Stimulated activated CD8-positive, alpha-beta memory T cell treated with anti-CD3 and anti-CD28 coated beads, Interleukin-7, amount 100 ng/mL, for 48 hours (primary cell): ENCODE data around the gene KRT4.

Experiments
- DNase-seq, 2 donors: peaks; one replicate each; pipeline ENCODE4 v3.0.0-alpha.2; 2020; ENCODE audit warnings: low read depth in 1 of 2; ENCODE audit errors: extremely low read depth in 1 of 2

KRT4 gene

DNA sequence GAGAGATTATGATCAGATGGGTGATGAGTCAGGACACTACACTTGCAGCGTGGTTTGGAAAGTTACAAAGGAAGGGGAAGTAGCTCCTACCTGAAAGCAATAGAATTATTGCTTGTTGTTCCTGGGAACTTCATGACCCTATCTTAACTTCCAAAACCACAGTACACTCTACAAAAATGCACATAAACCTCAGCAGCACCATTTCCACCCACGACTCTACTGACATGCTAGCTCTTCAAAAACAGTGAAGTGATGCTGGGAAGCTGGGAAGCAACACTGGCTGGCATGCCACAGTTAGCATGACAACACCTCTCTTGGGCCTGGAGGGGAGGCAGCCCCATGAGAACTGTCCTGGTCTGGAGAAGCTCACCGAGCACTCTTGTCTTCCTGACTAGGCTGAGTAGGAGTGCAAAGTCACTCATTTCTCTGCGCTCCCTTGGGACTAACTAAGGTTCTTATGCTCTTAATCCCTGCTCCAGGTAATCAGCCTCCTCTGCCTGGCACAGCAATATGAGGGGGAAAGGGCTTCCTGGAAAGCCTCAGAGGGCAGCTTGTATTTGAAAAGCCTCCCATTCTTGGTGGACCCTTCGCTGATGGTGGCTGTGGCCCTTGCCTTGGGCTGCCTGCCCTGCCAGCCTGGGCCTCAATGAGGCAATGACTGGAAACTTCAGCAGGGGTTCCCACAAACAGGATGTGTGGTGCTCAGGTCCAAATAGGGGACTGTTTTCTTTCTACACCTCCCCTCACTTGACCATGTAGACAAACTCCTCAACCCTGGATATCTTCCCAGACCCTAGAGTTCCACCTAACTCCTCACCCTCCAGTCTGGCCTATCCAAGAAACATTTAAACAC lies 19.2 kb downstream of the KRT4 start:
- no peak for DNase-seq

DNA sequence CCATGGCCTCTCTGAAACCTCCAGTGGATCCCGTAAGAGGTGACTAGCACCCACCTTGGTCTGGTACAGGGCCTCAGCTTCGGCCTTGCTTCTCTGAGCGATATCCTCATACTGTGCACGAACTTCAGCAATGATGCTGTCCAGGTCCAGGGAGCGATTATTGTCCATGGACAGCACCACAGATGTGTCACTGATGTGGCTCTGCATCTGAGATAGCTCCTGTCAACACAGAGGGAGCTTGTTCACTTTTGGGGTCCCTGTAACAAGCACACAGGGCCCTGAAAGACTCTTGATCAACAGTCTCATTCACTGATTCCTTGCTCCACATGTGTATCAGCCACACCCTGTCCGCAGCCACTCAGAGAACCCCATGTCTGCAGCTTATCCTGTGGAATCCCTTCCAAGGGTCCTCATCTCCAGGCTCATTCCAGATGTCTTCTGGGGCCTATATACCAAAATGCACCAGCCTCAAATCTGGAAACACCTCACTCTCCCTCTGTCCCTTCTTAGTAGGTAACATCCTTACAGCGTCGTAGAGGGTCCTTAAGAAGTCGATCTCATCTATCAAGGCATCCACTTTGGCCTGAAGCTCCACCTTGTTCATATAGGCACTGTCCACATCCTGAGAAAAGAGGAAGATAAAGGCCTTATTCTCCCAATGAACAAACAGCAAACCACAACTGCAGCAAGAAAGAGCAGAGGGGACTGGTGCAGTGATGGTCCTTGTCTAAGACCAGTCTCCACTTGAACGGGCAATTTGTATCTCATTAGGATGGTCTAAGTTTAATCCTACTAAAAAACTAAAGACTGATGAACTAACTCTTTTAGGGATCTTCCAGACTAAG lies 21.5 kb downstream of the KRT4 start:
- DNase-seq = no peak

DNA sequence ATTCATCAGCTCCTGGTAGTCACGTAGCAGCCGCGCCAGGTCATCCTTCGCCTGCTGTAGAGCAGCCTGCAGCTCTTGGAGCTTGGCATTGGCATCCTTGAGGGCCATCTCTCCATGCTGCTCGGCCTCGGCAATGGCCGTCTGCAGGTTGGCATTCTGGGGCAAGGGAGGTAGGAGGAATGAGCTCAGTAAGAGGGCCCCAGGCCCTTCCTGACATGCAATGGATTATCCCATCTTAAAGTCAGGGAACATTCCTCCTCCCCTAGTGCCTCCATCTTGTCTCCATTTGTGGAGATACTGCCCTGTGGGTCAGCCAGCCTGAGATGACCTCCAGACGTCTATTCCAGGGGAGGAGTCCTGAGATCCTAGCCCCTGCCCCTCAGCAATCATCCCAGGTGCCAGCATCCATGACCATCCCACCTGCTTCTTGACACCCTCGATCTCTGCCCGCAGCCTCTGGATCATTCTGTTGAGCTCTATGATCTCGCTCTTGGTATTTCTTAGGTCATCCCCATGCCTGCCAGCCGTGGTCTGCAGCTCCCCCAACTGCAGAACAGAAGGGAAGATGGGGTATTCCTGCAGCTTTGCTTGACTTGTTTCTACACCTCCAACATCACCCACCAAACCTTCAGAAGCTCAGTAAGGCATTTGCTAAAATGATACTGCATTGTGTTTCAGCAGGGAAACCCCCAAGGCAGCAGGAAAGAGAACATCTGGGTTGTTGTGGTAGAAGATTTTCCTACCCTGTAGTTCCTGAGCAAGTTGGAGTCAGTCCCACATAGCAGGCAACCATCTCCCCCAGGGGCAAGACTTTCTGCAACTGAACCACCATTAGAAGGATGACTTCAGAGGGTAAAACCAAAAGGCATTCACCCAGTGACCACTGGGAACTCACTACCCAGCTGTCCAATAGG lies 22.4 kb downstream of the KRT4 start:
- no peak for DNase-seq

DNA sequence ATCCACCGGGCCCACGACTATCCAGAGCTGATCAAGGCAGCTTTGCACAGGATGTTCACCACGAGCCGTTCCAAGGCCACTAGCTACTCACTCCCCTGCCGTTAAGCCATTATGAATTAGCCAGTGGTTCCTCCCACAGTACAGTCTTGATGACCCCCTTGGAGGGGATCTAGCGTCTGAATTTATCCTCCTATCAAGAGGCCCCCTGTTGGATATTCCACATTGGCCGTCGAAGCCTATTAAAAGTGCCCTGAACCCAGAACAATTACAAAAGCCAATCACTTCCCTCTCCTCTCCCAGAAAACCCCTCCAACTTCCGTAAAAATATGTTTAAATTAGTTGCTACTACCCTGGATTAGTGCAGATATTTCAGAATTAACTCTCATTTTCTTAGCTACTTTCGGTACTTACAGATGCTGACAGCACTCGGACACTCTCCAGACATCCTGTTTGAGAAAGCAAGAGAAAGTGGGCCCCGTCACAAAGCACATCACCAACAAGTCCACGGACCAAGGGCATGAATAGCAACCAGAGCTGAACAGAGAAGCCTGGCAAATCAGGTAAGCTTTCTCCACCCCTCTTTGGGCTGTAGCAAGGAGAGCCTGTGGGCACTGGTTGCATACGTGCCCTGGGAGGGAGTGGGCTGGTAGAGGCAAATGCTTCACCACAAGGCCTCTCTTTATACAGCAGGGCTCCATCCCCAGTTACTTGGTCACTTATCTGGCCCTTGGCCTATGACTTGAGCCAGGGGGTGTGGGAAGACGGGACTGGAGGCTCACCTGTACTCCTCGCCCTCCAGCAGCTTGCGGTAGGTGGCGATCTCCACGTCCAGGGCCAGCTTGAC lies 23.3 kb downstream of the KRT4 start:
- no peak for DNase-seq

DNA sequence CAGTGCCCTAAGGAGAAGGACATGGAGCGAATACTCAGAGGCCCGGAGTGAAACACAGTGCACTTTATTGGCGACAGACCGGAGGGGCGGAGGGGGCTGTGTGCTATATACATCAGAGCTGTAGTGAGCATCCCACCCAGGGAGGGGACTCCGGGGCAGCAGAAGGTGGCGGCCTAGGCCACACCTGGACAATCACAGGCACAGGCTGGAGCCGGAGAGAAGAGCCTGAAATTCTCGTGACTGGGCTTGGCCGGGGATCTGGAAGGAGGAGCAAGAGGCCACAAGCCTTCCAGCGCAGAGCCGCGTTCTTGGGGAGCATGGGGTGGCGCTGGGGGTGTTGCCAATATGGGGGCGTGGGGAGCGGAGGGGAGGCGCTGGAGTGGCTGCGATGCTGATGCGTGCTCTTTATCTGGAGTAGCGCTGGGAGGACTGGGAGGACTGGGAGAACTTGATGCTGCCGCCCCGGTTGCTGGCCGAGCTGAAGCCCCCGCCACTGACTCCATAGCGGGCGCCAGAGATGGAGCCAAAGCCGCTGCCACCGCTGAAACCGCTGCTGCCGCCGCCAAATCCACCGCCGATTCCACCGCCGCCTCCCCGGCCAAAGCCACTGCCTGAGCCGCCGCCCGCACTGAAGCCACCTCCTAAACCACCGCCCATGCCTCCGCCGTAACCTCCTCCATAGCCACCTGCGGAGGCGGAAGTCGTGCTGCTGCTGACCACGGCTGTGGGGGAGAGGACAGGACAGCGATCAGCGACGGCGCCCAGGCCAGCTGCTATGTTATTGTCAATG lies 24.1 kb downstream of the KRT4 start:
- DNase-seq = no peak

DNA sequence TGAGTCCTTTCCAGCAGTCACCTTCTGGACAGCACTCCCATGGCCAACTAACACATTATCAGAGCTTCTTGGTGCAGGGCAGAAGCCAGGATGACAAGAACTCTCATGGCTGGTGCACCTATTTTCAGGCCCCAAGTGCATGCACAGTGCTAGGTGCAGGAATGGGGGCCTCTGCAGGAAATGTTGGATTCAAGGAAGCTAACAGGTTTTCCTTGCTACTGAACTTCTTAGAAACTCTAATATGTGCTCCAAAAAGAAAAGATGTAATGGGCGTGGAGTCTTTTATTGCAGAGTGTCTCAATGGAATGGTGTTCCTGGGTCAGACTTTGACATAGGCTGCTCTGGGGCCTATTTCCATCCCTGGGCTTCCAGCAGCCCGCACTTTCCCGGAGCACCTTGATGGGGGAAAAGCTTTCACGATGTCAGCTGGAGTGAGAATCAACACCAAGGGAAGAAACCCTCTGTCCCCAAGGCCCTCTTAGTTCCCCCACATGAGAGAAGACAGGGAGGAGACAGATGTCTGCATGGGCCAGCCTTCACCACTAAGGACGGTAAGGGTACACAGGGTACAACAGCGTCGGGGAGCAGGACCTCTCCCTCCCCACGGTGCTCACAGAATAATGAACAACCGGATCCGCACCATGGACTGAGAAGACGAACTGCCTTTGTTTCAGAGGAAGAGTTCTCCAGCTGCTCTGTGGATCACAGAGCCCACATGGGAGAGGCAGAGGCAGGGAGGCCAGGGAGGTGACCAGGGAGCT lies 24.9 kb downstream of the KRT4 start:
- no peak for DNase-seq

DNA sequence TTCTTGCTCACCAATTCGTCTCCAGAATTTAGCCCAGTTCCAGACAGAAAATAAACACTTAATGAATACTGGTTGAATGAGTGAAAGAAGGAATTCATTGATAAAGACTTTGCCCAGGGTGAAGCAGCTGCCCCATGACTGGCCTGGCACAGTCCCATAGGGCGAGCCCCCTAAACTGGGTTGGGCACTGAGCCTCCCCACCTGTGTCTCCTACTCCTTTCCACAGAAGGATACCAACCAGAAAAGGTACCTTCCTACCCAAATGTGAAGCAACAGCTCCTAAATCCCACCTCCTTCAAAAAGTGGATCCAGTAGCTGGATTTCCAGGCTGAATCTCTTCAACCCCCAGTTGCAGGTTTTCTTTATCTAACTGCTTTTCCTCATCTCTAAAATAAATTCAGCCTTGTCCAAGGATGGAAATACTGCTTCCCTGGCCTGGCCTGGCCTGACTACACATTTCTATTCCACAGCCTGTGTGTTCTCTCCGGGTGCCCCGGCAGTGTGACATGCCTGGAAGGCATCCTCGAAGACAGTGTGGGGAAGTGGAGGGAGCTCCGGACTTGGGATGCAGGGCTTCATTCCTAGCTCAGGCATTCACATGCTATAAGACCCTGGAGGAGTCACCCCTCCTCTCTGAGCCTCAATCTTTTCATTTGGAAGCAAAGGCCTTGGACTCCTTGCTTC lies 25.6 kb downstream of the KRT4 start:
- no peak for DNase-seq

DNA sequence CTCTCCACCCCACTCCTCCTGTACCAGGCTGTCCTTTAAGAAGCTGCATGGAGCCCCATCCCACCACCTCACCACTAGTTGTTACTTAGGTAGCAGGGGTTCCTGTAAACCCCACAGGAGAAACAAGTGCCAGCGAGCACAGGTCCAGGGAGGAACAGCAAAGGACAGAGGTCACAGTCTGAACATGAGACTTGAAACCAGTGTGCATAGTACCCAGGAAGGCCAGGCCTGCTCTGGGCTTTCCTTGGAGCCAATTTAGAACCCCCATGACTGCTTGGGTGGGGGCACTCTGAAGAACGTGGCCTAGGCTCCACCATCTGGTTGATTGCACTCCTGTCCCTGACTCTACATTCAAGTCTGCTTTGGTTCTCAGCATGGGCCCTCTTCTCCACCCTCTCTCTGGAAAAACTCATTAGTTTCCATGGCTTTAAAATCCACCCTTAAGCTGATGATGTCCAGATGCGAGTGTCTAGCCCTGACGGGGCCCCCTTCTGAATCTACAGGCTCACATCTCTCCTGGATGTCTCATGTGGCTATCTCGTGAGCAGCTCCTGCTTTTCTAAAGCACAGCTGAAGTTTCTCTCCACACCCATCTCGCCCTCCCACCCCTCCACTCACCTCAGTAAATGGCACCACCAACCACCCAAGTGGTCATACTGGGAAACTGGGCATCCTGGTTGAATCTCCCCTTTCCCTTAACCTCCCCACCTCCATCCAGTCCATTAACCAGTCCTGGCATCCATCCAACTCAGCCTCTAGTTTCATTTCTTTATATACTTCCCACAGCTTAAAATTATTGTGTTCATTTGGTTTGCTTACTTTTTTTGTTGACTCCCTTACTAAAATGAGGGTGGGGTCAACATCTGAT lies 26.4 kb downstream of the KRT4 start:
- no peak for DNase-seq

DNA sequence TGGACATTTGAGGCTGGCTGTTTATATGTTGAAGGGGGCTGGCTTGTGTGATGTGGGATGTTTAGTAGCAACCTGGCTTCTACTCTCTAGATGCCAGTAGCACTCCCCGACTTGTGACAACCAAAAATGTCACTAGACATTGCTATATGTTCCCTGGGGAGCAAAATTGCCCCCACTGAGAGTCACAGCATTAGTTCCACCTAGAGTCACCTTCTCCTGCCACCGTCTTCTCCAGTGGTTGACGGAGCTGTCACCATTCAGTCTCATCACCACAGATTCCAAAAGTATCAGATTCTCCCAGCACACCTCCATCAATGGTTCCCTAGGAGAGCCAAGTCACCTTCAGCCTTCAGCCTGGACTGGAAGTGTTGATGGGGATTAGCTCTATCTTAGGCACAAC lies 29.0 kb downstream of the KRT4 start:
- DNase-seq = no peak

DNA sequence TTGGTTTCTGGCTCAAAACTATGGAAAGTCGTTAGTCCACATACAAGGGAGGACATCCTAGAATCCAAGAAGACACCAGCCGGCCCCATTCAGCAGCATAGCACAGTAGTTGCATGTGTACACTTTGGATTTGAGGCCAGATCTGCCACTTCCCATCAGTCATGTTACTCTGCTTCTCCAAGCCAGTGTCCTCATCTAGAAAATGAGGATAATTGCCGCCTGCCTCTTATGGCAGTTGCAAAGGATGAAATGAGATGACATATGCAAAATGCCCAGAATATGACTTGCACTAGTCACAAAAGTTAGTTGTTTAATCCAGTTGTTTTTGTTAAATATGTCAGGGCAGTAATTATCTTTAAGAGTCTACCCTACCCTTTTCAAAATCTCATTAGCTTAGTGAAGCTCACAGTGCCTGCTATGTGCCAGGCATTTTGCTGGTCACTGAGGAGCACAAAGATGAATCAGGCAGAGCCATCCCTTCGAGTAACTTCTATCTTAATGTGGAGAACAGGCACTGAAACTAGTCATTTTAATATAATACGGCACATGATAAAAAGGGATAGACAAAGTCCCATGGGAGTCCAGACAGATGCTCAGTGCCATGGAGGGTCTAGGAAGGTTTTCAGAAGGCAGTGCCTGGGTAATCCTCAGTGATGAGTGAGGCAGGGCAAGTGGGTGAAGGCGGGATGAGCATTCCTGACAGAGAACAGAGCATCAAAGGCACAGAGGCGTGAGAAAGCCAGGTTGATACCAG lies 30.2 kb downstream of the KRT4 start:
- no peak for DNase-seq

DNA sequence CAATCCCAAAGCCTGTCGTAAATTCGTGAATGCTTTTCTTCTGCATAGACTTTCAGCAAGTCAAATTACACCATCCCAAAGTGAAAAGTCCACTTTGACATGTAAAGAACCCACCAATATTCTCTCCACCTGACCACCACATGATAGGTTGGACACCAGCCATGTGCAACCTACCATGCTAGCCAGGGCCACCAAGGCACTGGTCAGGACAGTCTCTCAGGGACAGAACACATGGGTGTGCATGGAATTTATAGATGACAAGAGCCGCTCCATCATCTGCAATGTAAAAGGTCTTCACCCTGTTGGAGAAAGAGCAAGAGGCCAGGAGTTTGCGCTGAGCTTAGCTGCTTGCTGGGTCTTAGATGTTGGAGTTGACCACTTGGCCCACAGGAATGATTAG lies 31.4 kb downstream of the KRT4 start:
- no peak for DNase-seq

DNA sequence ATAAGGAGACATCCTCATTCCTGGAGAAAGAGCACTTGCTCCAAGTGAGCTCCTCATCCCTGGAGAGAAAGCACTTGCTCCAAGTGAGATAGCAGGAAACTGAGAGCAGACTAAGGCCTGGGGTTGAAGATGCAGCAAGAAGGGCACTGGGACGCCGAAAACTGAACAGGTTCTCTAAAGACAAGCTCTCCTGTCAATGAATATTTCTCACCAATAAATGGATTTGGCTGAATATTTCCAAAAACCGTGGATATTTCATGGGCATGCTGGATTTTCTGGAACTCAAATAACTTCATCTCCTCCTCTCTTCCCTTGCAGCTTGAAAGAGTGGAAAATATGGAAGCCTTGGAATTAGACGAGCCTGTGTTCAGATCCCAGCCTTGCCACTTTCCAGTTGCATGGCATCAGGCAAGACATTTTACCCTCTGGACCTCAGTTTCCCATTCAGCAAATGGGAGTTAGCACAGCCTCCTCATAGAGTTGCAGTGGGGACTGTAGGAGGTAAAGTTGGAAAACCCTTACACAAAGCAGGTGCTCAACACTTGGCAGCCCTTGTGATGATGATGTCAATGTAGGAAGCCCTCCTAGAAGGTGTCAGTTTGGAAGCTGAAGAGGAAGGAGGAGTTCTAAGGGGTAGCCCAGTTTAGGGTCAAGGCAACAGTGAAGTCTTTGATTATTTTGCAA lies 32.4 kb downstream of the KRT4 start:
- no peak for DNase-seq

DNA sequence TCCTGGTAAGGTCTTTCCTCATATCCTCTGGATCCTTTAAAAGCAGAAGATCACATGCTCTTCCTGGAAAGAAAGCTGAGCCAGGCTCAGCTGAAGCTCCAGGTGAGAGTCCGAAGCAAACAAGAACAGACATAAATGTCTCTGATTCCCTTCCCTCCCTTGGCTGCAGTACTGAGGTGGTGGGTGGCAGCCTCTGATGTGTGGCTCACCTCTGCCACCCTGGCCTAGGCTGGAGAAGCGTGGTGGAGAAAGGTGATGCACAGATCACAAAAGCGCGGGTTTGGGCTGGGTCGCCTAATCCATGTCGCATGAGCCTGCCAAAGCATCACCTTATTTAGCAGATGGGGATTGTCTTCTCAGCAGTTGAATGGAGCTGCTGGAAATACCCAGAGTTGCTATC lies 34.0 kb downstream of the KRT4 start:
- no peak for DNase-seq

DNA sequence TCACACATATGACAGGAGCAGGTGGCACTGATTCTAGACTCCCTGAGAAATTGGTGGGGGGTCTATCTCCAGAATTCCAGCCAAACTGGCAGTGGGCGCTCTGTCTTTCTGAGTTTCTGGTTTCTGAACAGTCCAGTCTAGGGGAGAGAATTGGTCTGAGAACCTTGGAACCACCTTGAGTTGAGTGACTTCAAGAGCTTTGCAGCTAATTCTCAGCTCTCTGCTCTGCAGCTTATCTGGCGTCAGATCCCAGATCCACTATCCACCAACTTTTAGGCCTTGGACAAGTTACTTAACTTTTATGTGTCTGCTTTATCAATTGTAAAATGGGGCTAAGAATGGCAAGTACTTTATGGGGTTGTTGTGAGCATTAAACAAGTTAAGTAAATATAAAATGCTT lies 35.1 kb downstream of the KRT4 start:
- no peak for DNase-seq

DNA sequence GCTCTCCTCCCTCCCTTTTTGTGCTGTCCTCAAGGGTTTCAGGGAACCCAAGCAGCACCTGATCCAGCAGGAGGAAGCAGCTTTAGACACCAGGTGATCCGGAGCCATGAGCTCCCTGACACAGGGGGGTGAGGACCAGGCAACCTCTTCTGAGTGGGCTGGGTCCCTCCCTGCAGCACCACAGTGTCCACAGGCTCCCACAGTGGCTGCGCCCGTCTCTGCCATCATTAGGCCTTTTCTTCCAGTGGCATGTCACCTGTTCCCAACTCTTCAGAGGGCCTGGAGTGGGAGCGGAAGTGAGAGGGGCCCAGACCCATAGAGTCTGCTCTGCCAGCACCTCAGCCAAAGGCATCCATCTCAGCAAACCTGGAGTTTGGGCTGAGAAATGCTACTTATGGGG lies 36.4 kb downstream of the KRT4 start:
- no peak for DNase-seq

DNA sequence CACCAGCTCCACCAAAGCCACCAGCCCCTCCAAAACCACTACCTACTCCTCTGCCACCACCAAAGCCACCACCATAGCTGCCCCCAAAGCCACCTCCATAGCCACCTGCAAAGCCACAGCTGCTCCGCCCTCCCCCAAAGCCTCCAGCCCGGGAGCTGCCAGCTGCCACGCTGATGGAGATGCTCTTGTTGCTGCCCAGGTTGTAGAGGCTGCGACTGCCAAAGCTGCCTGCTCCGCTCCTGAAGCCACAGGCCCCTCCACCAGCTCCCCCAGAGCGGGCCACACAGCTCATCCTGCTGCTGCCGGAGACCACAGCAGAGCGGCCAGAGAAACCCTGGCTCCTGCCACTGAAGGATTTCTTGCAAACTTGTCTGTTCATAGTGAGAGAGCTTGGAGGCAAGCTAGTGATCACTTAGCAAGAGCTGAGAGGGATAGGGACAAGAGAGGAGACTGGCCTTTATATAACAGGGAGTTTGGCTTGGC lies 37.0 kb downstream of the KRT4 start, which contains the start of gene KRT76:
Gene KRT76 (minus strand): TSS at position 433 of the 483 bp plus-strand sequence. CDS start 54 bp downstream, at position 379.
- no peak for DNase-seq
